Epithelial cell of esophagus (primary cell): ENCODE results near the gene VRK1.

Experiments
- DNase-seq: peaks from one replicate; pipeline ENCODE4 v3.0.0; 2010; ENCODE audit warnings: low read depth
- H3K4me3 ChIP-seq: 2 replicates; pipeline ENCODE4 v1.5.1; 2011; ENCODE audit warnings: mild to moderate bottlenecking, low read length, control low read depth
- TF ChIP-seq, protein P1 (sequence below): IDR thresholded peaks from 2 replicates; pipeline ENCODE4 v1.5.1; 2011; ENCODE audit warnings: low read depth, mild to moderate bottlenecking, low read length, control low read depth, inconsistent platforms; ENCODE audit not compliant: insufficient read depth; ENCODE audit errors: missing control alignments

VRK1 gene

DNA sequence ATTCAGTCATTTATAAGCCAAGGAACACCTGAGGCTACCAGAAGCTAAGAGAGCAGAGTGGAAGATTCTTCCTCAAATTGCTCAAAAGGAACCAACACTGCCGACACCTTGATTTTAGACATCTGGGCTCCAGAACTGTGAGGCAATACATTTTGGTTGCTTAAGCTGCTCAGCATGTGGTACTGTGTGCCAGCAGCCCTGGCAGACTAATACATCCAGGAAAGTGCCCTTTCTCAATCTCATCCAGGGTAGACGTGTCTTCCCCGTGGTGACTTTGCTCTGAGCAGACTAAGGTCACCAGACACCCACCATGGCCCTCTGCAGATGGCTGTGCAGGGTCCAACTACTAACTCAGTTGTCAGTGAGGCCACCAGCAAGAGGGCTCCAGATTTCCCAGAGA, 122.8 kb downstream of the VRK1 start:
- TF ChIP-seq, protein P1, sequence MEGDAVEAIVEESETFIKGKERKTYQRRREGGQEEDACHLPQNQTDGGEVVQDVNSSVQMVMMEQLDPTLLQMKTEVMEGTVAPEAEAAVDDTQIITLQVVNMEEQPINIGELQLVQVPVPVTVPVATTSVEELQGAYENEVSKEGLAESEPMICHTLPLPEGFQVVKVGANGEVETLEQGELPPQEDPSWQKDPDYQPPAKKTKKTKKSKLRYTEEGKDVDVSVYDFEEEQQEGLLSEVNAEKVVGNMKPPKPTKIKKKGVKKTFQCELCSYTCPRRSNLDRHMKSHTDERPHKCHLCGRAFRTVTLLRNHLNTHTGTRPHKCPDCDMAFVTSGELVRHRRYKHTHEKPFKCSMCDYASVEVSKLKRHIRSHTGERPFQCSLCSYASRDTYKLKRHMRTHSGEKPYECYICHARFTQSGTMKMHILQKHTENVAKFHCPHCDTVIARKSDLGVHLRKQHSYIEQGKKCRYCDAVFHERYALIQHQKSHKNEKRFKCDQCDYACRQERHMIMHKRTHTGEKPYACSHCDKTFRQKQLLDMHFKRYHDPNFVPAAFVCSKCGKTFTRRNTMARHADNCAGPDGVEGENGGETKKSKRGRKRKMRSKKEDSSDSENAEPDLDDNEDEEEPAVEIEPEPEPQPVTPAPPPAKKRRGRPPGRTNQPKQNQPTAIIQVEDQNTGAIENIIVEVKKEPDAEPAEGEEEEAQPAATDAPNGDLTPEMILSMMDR = no peak
- H3K4me3 ChIP-seq = no peak overlapping the region
- no peak for DNase-seq

DNA sequence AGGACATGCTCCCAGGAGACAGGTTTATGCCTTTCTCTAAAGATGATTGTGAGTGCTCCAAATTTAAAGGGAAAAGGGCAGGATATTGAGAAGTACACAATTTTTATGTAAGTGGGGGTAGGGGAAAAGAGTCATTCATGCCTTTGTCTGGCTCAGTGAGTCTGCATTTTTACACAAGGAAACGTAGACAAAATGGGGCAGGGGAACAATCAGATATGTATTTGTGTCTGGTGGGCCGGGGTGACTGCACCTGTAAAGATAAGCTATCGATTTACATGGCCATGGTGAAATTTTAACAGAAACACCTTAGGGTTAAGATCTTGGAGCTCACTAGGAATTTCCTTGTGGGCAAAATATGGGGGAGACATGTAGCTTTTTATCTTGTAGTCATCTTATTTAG, 123.6 kb downstream of the VRK1 start:
- no peak for DNase-seq
- TF ChIP-seq, protein P1 = no peak
- no peak overlapping the region for H3K4me3 ChIP-seq

DNA sequence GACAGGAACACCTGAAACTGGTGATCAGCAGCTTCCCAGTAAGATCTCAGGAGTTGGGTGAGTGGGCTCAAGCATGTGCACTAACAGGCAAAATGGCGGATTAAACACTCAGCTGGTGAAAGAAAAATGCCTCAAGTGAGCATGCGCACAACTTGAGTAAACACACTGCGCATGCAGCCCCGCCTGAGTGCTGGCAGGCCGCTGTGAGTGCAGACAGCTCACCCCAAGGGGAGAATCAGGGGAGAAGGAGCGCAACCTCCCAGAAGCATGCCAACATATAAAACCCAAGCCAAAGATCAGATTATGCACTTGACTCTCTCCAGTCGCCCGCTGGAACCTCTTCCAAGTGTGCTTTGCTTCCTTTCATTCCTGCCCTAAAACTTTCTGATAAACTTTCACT, 125.8 kb downstream of the VRK1 start:
- no peak overlapping the region for H3K4me3 ChIP-seq
- TF ChIP-seq, protein P1 = no peak
- DNase-seq = no peak

- TF ChIP-seq, protein P1 = no peak
- H3K4me3 ChIP-seq = no peak overlapping the region
- DNase-seq = no peak
Observed at GRCh38 chr14:96925422-96925821, 128.2 kb downstream of the VRK1 start.

GRCh38 chr14:96926001-96926400, 128.8 kb downstream of the VRK1 start:
- TF ChIP-seq, protein P1 = no peak
- no peak overlapping the region for H3K4me3 ChIP-seq
- no peak for DNase-seq

GRCh38 chr14:96928779-96929380, 131.7 kb downstream of the VRK1 start:
- TF ChIP-seq, protein P1 = no peak
- no peak overlapping the region for H3K4me3 ChIP-seq
- DNase-seq = no peak

DNA sequence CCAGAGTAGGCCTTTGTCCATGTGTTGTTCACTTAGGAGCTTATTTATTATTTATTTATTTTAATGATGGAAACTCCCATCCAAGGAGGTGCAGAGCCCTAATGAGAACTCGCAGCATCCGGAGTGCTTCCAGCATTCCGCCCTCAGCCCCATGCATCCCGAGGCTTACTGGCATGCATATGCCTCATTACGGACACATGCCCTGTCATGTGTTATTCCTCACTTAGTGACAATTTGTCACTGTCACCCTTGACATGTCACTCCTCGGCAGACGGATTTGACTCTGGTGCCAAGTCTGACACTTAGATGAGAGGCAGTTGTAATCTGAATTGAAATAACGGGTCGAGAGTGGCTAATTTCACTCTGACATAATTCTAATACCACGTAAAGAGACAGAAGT, 132.8 kb downstream of the VRK1 start:
- TF ChIP-seq, protein P1 = no peak
- DNase-seq = no peak

More for the DNA sequence above, 132.8 kb downstream of the VRK1 start:
- no peak overlapping the region for H3K4me3 ChIP-seq
